Measurements from ENCODE around the gene POMGNT2.

POMGNT2 gene

DNA sequence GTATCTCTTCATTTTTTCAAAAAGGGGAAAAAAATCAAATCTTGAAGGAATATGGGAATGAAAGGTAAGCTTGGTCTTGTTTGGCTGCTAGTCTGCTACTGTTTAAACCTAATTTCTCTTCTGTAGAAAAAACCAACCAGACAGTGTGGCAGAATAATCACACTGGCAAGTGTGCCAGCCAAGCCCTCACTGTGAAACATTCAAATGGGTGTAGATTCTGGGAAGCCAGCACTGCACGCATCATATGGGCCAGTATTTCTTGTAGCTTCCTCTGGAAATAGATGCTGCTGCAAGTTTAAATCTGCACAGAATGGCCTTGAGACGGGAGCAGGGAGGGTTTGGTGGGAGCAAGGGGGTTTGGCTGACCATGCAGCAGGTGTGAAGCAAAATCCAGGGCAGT lies 62.1 kb downstream of the POMGNT2 start:
- no peak for DNase-seq (ENCODE audit: low spot score)

DNA sequence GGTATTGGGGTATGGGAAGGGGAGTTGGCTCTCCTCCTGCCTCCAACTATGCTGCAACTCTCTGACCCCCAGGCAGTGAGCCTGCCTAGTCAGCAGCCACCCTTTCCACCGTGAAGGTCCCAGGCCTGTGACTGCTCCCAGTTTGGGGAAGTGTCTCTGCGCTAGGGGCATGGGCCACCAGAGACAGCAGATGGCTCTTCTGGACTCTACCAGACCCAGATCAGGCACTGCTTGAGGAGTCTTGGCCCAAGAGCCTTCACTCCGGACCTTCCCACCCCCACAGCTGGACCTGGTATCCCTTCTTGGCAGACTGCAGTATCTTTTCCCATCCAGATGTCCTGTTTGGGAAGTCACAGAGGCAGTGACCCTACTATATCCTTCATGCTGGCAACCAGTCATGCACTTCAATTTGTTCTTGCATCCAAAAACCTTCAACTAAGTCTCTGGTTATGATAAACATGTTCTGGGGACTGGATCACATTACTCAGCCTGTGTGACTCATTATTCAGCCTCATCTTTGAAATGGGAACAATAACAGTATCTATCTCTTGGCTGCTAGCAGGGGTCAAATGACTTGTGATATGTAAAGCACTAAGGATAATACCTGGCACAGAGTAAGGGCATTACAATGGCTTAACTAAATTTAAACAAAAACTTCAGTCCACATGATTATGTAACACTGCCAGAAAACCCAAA lies 62.7 kb downstream of the POMGNT2 start:
- DNase-seq (ENCODE audit: low spot score): no peak

DNA sequence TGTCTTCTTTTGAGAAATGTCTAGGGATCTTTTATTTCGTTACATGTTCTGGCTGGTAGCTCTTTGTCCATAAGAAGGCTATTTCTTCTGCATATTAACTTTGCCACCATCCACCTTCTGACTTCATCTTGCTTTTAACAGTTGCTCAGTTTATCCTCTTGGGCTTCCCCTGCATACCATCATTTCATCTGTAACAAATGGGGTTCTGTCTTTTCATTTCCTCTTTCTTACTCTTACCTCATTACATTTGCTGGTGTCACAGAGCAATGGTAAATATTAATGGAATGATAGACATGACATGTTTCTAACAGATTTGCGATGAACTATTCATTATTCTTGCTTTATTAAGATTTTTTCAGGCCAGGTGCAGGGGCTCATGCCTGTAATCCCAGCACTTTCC lies 64.4 kb downstream of the POMGNT2 start:
- no peak for DNase-seq (ENCODE audit: low spot score)

DNA sequence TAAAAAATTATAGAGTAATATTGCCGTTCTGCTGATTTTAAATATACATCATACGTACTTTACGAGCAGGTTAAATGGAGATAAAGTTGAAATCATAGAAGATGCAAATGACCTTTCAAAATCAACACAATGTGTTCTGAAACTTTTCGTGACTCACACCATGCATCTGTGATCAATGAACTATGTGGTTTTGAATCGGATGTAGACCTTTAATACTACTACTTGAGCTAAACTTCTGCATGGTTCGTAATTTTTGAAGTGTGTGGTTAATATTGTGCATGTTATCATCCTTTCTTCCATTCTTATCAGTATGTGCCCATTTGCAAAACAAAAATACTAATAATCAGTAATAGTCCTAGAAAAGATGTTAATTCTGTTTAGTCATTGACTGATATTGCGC lies 67.9 kb downstream of the POMGNT2 start:
- DNase-seq (ENCODE audit: low spot score): no peak

DNA sequence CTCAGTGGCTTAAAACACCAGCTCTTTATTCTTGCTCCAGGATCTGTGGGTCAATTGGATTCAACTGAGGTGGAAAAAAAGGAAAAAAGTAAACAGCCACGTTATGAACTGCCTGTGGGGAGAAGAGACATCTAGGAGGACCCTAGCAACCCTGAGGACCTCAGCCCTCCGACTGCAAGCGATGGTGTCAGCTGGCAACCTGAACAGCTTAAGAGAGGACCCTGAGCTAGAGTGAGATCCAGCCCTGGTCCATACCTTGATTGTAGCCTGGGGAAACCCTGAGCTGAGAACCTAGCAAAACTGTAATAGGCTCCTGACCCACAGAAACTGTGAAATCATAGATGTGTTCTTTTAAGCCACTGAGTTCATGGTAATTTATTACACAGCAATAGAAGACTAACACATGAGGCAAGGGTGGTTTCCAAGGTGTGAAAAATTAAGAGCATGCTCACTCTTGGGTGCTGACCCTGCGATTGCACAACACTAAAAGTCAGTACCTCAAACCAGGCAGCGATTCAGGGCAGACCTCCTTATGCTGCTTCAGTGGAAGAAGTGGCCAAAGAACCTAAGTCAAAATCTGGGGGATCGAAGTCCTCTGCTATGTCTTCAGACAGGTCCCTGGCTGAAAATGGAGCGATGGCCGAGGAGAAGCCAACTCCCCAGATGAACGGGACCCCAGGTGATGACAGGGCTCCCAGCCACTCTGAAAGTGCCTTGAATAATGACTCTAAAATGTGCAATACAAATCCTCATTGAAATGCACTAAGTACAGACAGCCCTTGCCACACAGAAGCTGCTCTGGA lies 69.1 kb downstream of the POMGNT2 start:
- no peak for DNase-seq (ENCODE audit: low spot score)

DNA sequence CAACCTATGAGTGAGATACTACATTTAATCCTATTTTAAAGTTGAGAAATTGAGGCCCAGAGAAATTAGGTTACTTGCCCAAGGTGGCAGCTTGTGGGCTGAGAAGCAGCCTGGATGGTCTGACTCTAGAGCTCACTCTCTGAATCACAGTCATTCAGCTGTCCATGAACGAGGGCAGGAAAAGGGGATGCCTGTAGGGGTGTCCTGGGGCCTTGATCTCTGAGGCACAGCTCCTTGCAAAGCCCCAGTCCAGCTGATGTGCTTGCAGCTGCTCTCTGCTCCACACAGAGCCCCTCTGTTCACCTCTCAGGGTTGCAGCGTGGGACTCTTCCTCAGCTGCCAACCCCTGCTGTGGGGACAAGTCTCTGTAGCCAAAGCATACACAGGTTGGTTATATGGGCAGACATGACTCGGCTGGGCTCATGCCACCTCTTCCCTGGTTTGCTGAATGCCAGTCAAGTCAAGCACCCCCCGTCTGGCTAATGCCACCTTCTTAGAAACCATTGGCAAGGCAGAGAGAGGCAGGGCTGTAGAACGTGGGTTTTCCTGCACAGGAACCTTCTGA lies 70.0 kb downstream of the POMGNT2 start:
- DNase-seq (ENCODE audit: low spot score): no peak

DNA sequence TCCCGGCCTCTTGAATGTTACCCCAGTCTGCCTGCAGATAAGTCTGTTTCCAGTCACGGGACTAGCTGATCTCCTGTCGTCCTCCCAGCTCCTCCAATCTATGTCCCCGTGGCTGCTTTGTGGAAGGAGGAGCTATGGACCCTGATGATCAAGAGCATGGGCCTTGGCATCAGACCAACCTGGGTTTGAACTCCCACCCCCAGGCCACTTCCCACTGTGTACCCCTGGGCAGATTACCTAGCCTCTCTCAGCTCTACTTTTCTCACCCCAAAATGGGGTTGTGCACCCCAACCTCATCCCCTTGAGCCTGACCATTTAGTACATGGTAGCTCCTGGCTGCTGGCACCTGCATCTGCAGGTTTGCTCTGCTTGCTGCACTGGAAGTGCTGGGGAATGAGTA lies 71.0 kb downstream of the POMGNT2 start:
- no peak for DNase-seq (ENCODE audit: low spot score)

DNA sequence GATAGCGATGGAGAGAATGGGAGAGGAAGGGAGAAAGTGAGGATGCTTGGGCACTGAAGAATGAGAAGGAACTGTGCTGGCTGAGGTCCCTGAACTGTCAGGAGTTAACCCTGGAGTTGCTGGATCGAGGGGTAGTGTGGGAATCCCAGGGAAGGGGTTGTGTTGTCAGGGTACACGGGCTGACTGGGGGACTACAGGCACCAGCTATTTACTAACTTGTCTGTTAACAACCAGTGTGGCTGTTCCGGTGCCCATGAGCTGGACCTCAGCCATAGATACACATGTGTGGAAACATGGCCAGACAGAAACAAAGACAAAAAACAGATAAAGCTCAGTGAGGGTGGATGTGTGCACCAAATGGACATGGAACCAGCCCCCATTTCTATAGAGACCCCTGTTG lies 71.7 kb downstream of the POMGNT2 start:
- no peak for DNase-seq (ENCODE audit: low spot score)

DNA sequence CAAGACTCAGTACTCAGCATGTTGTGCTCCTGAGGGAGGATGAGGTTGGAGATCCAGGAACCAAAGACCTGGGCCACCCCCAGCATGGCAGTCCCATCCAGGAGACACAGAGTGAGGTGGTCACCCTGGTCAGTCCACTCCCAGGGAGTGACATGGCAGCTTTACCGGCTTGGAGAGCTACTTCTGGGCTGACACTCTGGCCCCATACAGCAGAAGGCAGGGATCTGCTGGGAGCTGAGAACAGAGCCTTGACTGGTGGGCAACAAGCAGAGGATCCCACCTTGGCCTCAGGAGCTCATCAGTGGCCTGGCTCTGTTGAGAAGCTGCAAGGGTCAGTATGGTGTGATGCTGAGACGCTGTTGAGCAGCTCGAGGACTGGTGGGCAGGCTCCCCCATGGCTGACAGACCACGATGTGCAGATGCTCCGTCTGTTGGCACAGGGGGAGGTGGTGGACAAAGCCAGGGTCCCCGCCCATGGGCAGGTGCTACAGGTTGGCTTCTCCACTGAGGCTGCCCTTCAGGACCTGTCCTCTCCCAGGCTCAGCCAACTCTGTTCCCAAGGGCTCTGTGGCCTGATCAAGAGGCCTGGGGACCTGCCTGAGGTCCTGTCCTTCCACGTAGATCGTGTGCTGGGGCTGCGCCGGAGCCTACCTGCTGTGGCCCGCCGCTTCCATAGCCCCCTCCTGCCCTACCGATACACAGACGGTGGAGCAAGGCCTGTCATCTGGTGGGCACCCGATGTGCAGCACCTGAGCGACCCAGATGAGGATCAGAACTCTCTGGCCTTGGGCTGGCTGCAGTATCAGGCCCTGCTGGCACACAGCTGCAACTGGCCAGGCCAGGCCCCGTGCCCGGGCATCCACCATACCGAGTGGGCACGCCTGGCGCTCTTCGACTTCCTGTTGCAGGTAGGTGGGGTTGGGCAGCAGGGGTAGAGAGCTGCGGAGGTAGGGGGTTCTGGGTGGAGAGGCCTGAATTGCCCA lies 72.9 kb downstream of the POMGNT2 start:
- DNase-seq (ENCODE audit: low spot score): no peak

DNA sequence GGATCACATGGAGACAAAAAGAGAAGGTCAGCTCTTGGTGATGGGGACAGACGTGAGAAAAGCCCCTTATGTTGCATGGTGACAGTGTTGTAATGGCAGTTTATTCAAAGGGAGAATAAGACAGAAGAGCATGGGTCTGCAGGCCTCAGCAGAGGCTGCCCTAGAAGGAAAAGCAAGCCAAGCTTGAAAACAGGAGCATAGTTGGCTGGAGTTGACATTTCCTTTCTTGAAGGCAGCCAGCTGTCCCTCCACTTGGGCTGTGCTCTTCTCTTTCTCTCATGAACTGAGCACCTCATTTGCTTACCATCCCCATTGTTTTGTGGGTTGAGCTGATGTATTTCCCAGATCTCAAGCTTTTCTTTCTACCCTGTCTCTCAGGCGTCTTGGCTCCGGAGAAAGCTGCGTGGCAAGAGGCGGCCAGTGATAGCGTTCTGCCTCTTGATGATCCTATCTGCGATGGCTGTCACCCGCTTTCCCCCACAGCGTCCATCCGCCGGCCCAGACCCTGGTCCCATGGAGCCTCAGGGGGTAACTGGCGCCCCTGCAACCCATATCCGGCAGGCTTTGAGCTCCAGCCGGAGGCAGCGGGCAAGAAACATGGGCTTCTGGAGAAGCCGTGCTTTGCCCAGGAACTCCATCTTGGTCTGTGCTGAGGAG lies 73.9 kb downstream of the POMGNT2 start:
- DNase-seq (ENCODE audit: low spot score): no peak

DNA sequence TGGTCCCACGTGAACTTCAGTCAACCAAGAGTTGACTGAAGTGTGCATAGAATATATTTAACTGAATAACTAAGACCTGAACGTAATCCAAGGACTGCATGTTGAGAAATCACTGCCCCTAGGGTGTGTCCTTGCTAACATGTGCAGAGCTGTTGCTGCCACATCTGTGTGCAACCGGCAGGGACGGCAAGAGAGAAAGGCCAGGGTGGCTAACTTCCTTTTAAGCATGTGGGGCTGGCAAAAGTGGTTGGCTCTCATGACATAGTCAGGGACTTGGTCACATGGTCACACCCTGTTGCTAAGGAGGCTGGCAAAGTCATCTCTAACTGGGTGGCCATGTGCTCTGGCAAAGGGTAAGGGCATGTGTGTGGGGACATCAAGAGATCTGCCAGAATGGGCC lies 74.4 kb downstream of the POMGNT2 start:
- DNase-seq (ENCODE audit: low spot score): no peak

DNA sequence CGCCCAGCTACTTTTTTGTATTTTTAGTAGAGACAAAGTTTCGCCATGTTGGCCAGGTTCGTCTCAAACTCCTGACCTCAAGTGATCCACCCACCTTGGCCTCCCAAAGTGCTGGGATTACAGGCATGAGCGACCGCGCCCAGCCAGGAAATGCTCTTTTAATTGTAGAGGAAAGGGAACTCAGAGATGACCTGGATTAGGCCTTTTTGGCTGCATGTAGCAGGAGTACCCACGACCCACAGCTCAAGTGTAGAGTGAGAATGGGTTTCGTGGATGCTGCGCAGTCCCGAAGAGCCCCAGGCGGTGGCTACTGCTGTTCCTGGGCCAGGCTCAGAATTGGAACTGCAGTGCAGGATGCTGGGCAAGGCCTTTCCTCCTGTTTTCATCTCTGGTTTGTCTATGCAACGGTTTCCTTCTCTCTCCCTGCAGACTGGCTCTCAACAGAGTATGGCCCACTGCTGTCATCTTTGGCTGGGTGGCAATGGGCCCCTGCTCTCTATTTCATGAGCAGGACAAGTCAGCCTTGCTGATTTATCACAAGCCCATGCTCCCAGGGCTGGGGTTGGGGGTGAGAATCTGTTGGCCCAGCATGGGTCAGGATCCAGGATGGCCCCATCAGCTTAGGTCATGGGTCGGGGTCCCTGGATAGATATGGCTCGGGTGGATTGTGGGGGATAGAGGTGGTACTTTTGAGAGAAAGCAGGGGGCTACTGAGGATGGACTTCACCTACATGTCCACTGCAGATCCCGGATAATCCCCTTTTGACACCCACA lies 75.5 kb downstream of the POMGNT2 start:
- no peak for DNase-seq (ENCODE audit: low spot score)

All from RKO (cell line).